Psoas muscle (tissue), 8 donors: ENCODE measurements around the gene CEBPZ. TPM values are rescaled to one million over a fixed set of nuclear protein-coding genes. Genes with fewer than 3 reads are reported as not detected.

Source experiments
- ATAC-seq, 4 donors: fragments of 200-7000 bp; cut with Tn5 transposase; one replicate each; pipeline ENCODE4 v1.9.1; 2020; ENCODE audit warnings: moderate library complexity in 3 of 4, mild to moderate bottlenecking in 2 of 4
- DNase-seq, 2 donors: peaks; one replicate each; pipeline ENCODE4 v3.0.0-alpha.2; 2020
- H3K27ac ChIP-seq: fragments of 200-600 bp; one replicate; pipeline ENCODE4 v1.8.0; 2022
- H3K27me3 ChIP-seq, 3 donors: fragments of 200-600 bp in 1 of 3; one replicate each; pipeline versions ENCODE4 v1.6.1 to v1.8.0; 2013 to 2022; ENCODE audit warnings: low read length in 2 of 3, mild to moderate bottlenecking in 2 of 3, moderate library complexity in 1 of 3; ENCODE audit not compliant: insufficient read depth in 3 of 3
- H3K36me3 ChIP-seq, 2 donors: fragments of 200-600 bp in 1 of 2; one replicate each; pipeline versions ENCODE4 v1.6.1 to v1.8.0; 2013 to 2022; ENCODE audit warnings: low read depth in 1 of 2, mild to moderate bottlenecking in 1 of 2, moderate library complexity in 1 of 2; ENCODE audit not compliant: insufficient read depth in 1 of 2
- H3K4me1 ChIP-seq: fragments of 200-600 bp; one replicate; pipeline ENCODE4 v1.8.0; 2022
- H3K4me3 ChIP-seq: fragments of 200-600 bp; one replicate; pipeline ENCODE4 v1.8.0; 2022; ENCODE audit warnings: mild to moderate bottlenecking
- H3K9me3 ChIP-seq: fragments of 200-600 bp; one replicate; pipeline ENCODE4 v1.8.0; 2022
- CTCF ChIP-seq: fragments of 200-600 bp; IDR thresholded peaks from one replicate; pipeline ENCODE4 v1.8.0; 2022; ENCODE audit warnings: antibody characterized with exemption
- WGBS, 3 donors: extraction: QIAGEN DNeasy Blood & Tissue Kit; methylation state at CpG; one replicate each; pipeline versions ENCODE4 v1.1.6 to v1.1.7; 2013; 5-methylcytosine and 5-hydroxymethylcytosine counted together
- intact Hi-C, 2 donors: fragments of 100-400 bp; cut with DNase I; formaldehyde crosslinking; loops; one replicate each; pipeline versions ENCODE4 v1.11.0 to v1.14.2; 2022
- polyA plus RNA-seq, 3 donors: library from polyadenylated mRNA; stranded (reverse); fragments of 200-250 nt; gene quantifications; one replicate each; pipeline ENCODE4 v1.2.3, GENCODE V29; 2013
- total RNA-seq, 4 donors: library from RNA; stranded (reverse); fragmentation: NEBNext Ultra II Directional in 2 of 4; extraction: Animal tissue kit (Norgen Biotek cat#: 25700) in 2 of 4; gene quantifications; one replicate each; pipeline versions ENCODE4 v1.2.1 to v1.2.4, GENCODE V29; 2021 to 2023
- donor health status: healthy with polysubstance abuse.
- donor health status: DM: no; HTN: no; CAD: no; lungs with moderate emphysema.
- donor health status: Bipolar disorder and iron deficiency.
- donor health status: healthy.
- donor health status: DM: yes; HTN: yes; CAD: no.
- donor health status: DM: no; HTN: no; CAD: no.
- donor health status: DM: no; HTN: no; CAD: no.
- donor health status: DM: yes; HTN: yes; CAD: no.

The CEBPZ gene
- total and polyA plus RNA-seq, 7 donors: 31.7 to 124 (median 70.4) TPM

GRCh38 chr2:37203708-37204107 is 27.7 kb downstream of the CEBPZ start:
- TF ChIP-seq CTCF: no peak

GRCh38 chr2:37201766-37202165 is 29.6 kb downstream of the CEBPZ start:
- intact Hi-C loops: no loop called here
- Histone ChIP-seq H3K36me3 (peaks cover 5 to 72% of the 10 kb centered on the region in 2 donors), H3K4me1 (peaks cover 10% of the 10 kb centered on the region), H3K27me3 (no peaks in the 10 kb centered on the region), H3K27ac (no peak overlapping the region), H3K4me3 (no peak overlapping the region), H3K9me3 (peaks cover 5% of the 10 kb centered on the region)
- no peak for ATAC-seq
- TF ChIP-seq CTCF: no peak
- 92 to 96% (median 94%) methylated on average over 1 of the region's 1 CpG for WGBS, 3 donors
- no peak for DNase-seq

More at GRCh38 chr2:37203708-37204107, 27.7 kb downstream of the CEBPZ start:
- no peak for DNase-seq
- intact Hi-C loops: no loop called here
- no peak for ATAC-seq
- peaks cover 5 to 86% of the 10 kb centered on the region in 2 donors for H3K36me3 ChIP-seq
- H3K4me3 ChIP-seq: no peak overlapping the region
- WGBS, 3 donors: 91 to 94% (median 92%) methylated on average over 2 of the region's 2 CpGs
- peaks cover 12% of the 10 kb centered on the region for H3K9me3 ChIP-seq
- no peaks in the 10 kb centered on the region for H3K4me1 ChIP-seq
- no peaks in the 10 kb centered on the region for H3K27me3 ChIP-seq
- H3K27ac ChIP-seq: no peak overlapping the region

DNA sequence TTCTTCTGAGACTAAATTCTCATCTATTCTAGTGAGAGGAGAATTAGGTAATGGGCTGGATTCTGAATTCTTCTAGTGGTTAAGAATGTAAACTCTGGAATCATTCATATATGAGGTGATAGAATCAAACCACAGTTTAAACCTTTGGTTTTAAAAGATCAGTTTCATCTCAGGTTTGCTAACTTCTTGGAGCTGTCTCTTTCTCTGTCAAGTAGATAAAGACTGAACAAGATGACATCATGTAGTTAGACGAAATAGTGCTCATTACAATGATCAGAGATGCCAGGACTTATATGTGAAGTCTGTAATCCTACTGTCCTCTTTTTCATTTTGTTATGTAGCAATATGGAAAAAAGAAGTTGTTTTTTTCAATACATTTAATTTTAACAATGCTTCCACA is 30.2 kb downstream of the CEBPZ start:
- ATAC-seq (no peak), DNase-seq (no peak)
- WGBS, 3 donors: 68 to 80% (median 78%) methylated on average over 1 of the region's 1 CpG
- no peak overlapping the region for H3K4me3 ChIP-seq
- H3K36me3 ChIP-seq: peaks cover 5 to 66% of the 10 kb centered on the region in 2 donors
- H3K27me3 ChIP-seq: no peaks in the 10 kb centered on the region
- peaks cover 10% of the 10 kb centered on the region for H3K4me1 ChIP-seq
- TF ChIP-seq CTCF: no peak
- no peak overlapping the region for H3K27ac ChIP-seq
- intact Hi-C loops: no loop called here
- H3K9me3 ChIP-seq: no peaks in the 10 kb centered on the region

- DNase-seq: no peak
- no peak overlapping the region for H3K4me3 ChIP-seq
- WGBS, 3 donors: 90 to 91% (median 90%) methylated on average over 8 of the region's 8 CpGs
- intact Hi-C loops: no loop called here
- TF ChIP-seq CTCF: no peak
- peaks cover 10% of the 10 kb centered on the region for H3K4me1 ChIP-seq
- no peak overlapping the region for H3K27ac ChIP-seq
- no peaks in the 10 kb centered on the region for H3K9me3 ChIP-seq
- H3K36me3 ChIP-seq: peaks cover 5 to 42% of the 10 kb centered on the region in 2 donors
- H3K27me3 ChIP-seq: no peaks in the 10 kb centered on the region
- no peak for ATAC-seq
Measured at GRCh38 chr2:37198681-37199065, 32.7 kb downstream of the CEBPZ start.
